Type B pancreatic cell (in vitro differentiated cells): ENCODE results near the gene LCN12. TPM values are rescaled to one million over a fixed set of nuclear protein-coding genes. Genes with fewer than 3 reads are reported as not detected.

Source experiments
- DNase-seq: peaks from one replicate; pipeline ENCODE4 v3.0.0; 2021; ENCODE audit warnings: mixed read lengths; ENCODE audit not compliant: unreplicated experiment; ENCODE audit errors: extremely low spot score
- H3K27ac Mint-ChIP-seq: 2 replicates; pipeline ENCODE4 v1.8.0; 2021; ENCODE audit warnings: mild to moderate bottlenecking, mixed read lengths
- H3K27me3 Mint-ChIP-seq: 2 replicates; pipeline ENCODE4 v1.8.0; 2021; ENCODE audit warnings: mixed read lengths
- H3K36me3 Mint-ChIP-seq: 2 replicates; pipeline ENCODE4 v1.8.0; 2021; ENCODE audit warnings: mixed read lengths
- H3K4me1 Mint-ChIP-seq: one replicate; pipeline ENCODE4 v1.8.0; 2021; ENCODE audit warnings: mixed read lengths; ENCODE audit not compliant: unreplicated experiment
- H3K4me3 Mint-ChIP-seq: 2 replicates; pipeline ENCODE4 v1.8.0; 2021; ENCODE audit warnings: mild to moderate bottlenecking, mixed read lengths
- H3K9me3 Mint-ChIP-seq: 2 replicates; pipeline ENCODE4 v1.8.0; 2021; ENCODE audit warnings: mixed read lengths
- total RNA-seq: library from RNA; stranded (reverse); gene quantifications from 2 replicates; pipeline ENCODE4 v1.2.1, GENCODE V29; 2021; ENCODE audit warnings: low replicate concordance
- TF ChIP-seq, protein P1 (sequence below): fragments of 200-600 bp; sonication (generic); conservative IDR thresholded peaks from 2 replicates; pipeline ENCODE4 v1.5.0; 2021; ENCODE audit warnings: antibody characterized with exemption, mild to moderate bottlenecking

The LCN12 gene
- total RNA-seq, 1 donor from 2014 or later: 8.3 TPM

DNA sequence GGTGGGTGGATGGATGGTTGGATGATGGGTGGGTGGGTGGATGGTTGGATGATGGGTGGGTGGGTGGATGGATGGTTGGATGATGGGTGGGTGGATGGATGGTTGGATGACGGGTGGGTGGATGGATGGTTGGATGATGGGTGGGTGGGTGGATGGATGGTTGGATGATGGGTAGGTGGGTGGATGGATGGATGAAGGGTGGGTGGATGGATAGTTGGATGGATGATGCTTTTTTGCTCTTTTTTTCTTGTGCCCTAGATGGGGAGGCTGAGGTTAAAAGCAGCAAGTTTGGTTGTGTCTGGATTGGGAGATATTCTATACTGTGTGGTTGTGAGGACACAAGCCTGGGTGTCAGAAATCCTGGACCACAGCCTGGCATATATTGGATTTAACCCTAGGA lies 5.4 kb downstream of the LCN12 start:
- no peak for DNase-seq
- Mint-ChIP-seq H3K4me1 (no peaks in the 10 kb centered on the region), H3K4me3 (no peak overlapping the region), H3K27ac (no peak overlapping the region), H3K36me3 (no peaks in the 10 kb centered on the region), H3K9me3 (no peaks in the 10 kb centered on the region), H3K27me3 (no peaks in the 10 kb centered on the region)
- TF ChIP-seq, protein P1, sequence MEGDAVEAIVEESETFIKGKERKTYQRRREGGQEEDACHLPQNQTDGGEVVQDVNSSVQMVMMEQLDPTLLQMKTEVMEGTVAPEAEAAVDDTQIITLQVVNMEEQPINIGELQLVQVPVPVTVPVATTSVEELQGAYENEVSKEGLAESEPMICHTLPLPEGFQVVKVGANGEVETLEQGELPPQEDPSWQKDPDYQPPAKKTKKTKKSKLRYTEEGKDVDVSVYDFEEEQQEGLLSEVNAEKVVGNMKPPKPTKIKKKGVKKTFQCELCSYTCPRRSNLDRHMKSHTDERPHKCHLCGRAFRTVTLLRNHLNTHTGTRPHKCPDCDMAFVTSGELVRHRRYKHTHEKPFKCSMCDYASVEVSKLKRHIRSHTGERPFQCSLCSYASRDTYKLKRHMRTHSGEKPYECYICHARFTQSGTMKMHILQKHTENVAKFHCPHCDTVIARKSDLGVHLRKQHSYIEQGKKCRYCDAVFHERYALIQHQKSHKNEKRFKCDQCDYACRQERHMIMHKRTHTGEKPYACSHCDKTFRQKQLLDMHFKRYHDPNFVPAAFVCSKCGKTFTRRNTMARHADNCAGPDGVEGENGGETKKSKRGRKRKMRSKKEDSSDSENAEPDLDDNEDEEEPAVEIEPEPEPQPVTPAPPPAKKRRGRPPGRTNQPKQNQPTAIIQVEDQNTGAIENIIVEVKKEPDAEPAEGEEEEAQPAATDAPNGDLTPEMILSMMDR: no peak

DNA sequence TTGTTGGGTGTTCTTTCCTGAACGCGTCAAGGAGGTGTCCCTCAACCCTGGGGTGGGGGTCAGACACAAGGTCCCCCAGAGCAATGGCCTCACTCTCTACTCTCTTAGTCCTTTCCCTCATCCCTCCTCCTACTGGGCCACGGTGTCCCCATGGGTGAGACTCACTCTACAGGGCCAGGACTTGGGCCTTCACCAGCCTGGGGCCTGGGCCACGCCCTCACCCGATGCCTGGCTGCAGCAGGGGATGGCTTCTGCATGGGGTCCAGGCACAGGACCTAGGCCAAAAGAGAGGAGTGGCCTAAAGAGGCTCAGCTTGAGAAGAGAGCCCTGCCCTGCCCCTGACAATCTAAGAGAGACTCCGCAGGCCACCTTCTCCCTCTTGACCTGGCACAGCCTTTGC lies 5.8 kb downstream of the LCN12 start:
- no peaks in the 10 kb centered on the region for H3K4me1 Mint-ChIP-seq
- H3K4me3 Mint-ChIP-seq: no peak overlapping the region
- DNase-seq: no peak
- H3K27ac Mint-ChIP-seq: no peak overlapping the region
- no peaks in the 10 kb centered on the region for H3K36me3 Mint-ChIP-seq
- H3K9me3 Mint-ChIP-seq: no peaks in the 10 kb centered on the region
- H3K27me3 Mint-ChIP-seq: no peaks in the 10 kb centered on the region
- TF ChIP-seq, protein P1: no peak

DNA sequence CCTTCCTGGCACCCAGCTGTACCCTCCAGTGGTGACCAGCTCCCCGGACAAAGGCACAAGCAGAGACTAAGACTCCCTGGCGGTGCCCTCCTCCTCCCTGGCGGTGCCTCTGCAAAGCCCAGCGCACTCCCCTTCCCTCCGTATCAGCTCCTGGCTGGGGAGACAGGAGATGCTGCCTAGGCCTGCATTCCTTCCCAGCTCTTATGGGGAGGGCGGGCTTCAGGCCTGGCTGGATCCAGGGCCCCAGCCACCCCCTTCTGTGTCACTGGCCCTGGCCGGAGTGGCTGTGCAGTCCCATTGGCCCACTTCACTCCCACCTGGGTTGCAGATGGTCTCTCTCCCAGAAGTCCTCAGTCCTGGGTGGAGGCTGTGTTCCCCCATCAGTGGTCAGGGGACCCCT lies 6.4 kb downstream of the LCN12 start:
- no peak for DNase-seq
- Mint-ChIP-seq H3K36me3 (no peaks in the 10 kb centered on the region), H3K4me3 (no peak overlapping the region), H3K9me3 (no peaks in the 10 kb centered on the region), H3K27ac (no peak overlapping the region), H3K4me1 (no peaks in the 10 kb centered on the region), H3K27me3 (no peaks in the 10 kb centered on the region)
- TF ChIP-seq, protein P1: no peak

DNA sequence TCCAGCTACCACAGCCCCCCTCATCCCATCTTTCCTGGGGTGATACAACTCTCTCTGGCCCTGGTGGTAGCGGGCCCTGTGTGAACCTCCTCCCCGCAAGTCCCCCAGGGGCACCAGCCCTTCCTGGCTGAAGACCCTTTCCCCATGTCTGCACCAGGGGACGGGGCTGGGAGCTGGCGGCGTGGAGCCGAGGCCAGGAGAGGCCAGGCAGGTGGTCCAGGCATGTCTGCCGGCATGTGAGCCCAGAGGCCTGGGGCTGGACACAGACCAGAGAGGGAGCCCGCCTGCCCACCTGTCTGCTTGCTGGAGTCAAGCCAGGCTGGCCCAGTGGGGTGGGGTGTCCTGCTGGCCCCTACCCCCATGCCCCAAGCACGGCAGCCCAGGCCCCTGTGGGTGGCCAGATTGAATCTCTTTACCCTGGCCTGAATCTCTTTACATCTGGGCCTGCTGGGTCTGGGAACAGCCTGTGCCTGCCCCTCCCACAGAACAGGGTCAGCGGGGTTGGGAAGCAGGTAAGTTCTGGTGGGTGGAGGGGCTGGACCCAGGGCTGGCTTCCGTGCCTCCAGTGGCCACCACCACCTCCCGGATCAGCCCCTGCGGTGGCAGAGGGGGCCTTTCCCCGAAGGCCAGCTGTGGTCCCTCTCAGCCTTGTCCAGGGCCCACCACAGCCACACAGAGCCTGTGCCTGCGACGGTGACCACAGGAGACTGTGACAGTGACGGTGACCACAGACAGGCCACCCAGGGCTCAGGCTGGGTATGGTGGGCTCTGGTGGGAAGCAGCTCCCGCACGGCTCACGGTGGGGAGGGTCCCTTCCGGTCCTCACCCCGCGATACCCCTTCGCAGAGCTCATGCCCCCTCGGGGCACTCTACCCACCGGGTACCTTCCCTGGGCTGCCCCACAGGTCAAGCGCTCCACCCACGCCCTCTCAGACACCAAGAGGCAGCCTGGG lies 7.1 kb downstream of the LCN12 start:
- Mint-ChIP-seq H3K4me3 (no peak overlapping the region), H3K27ac (no peak overlapping the region), H3K9me3 (no peaks in the 10 kb centered on the region), H3K4me1 (no peaks in the 10 kb centered on the region), H3K27me3 (no peaks in the 10 kb centered on the region), H3K36me3 (no peaks in the 10 kb centered on the region)
- TF ChIP-seq, protein P1: no peak
- DNase-seq: no peak

DNA sequence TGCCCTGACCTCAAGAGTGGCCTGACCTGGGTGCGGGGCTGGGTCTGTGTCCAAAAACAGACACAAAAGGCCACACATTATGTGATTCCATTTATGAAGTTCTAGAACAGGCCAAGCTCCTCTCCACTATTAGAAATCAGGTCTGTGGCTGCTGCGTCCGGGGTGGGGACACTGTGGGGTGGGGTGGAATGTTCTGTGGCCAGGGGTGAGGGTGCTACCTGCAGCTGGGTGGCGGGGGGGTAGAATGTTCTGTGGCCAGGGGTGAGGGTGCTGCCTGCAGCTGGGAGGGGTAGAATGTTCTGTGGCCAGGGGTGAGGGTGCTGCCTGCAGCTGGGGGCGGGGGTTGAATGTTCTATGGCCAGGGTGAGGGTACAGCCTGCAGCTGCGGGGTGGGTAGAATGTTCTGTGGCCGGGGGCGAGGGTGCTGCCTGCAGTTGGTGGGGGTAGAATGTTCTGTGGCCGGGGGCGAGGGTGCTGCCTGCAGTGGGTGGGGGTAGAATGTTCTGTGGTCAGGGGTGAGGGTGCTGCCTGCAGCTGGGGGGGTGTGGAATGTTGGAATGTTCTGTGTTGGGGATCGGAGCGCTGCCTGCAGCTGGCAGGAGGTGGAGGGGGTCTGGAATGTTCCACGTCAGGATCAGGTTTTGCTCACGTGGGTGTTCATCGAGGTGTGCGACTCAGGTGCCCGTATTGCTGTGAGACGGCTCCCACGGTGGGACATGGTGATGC lies 8.3 kb downstream of the LCN12 start:
- no peaks in the 10 kb centered on the region for H3K9me3 Mint-ChIP-seq
- H3K27ac Mint-ChIP-seq: no peak overlapping the region
- TF ChIP-seq, protein P1: no peak
- no peaks in the 10 kb centered on the region for H3K27me3 Mint-ChIP-seq
- H3K4me3 Mint-ChIP-seq: no peak overlapping the region
- peaks cover 5% of the 10 kb centered on the region for H3K4me1 Mint-ChIP-seq
- H3K36me3 Mint-ChIP-seq: no peaks in the 10 kb centered on the region
- no peak for DNase-seq
